Measurements from ENCODE around the gene HEATR5A. TPM values are rescaled to one million over a fixed set of nuclear protein-coding genes. Genes with fewer than 3 reads are reported as not detected.
A peak's percentile ranks its signal among the peaks of the same experiment; 100 is the strongest.

HEATR5A gene
- total and polyA plus RNA-seq, 2 of the 13 experiments (the other 11 are each of a cell fraction or from before 2014, with no cell fraction given), result 36.4 to 105 TPM

DNA sequence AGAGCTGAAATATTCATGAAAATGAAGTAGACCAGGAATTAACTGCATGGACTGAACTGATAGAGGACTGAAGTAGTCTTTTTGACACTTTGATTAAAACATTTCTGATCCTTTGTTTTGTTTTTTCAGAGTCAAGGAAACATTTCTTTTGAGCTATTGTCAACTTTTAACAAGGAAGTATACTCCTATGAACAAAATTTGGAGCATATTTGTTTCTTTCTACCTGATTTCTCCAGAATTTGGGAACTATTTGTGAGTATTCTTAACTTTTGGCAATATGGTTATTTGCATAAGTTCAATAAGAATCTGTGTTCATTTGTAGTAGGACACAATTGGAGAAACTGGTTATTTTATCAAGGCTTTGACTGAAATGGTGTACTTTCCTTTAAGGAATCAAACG lies 141.5 kb downstream of the HEATR5A start (continued):
- no peak for TF ChIP-seq NFE2 (CRISPR knock-in tag; IDR thresholded peaks at IDR 0.05)
- TF ChIP-seq ZNF644 (CRISPR knock-in tag; IDR thresholded peaks at IDR 0.05; ENCODE audit: low read depth), result no peak
- TF ChIP-seq DNMT3B (CRISPR knock-in tag; conservative IDR thresholded peaks at IDR 0.05), result no peak
- TF ChIP-seq ZSCAN29 (CRISPR knock-in tag; conservative IDR thresholded peaks at IDR 0.05), result 0 out of 2 replicates have a peak, but pooled peaks have one; percentile 19
- no peak for TF ChIP-seq PAF1 (CRISPR knock-in tag; IDR thresholded peaks at IDR 0.05)
- TF ChIP-seq, protein P1, sequence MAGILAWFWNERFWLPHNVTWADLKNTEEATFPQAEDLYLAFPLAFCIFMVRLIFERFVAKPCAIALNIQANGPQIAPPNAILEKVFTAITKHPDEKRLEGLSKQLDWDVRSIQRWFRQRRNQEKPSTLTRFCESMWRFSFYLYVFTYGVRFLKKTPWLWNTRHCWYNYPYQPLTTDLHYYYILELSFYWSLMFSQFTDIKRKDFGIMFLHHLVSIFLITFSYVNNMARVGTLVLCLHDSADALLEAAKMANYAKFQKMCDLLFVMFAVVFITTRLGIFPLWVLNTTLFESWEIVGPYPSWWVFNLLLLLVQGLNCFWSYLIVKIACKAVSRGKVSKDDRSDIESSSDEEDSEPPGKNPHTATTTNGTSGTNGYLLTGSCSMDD (CRISPR knock-in tag; IDR thresholded peaks at IDR 0.05), result no peak
- TF ChIP-seq, protein P2, sequence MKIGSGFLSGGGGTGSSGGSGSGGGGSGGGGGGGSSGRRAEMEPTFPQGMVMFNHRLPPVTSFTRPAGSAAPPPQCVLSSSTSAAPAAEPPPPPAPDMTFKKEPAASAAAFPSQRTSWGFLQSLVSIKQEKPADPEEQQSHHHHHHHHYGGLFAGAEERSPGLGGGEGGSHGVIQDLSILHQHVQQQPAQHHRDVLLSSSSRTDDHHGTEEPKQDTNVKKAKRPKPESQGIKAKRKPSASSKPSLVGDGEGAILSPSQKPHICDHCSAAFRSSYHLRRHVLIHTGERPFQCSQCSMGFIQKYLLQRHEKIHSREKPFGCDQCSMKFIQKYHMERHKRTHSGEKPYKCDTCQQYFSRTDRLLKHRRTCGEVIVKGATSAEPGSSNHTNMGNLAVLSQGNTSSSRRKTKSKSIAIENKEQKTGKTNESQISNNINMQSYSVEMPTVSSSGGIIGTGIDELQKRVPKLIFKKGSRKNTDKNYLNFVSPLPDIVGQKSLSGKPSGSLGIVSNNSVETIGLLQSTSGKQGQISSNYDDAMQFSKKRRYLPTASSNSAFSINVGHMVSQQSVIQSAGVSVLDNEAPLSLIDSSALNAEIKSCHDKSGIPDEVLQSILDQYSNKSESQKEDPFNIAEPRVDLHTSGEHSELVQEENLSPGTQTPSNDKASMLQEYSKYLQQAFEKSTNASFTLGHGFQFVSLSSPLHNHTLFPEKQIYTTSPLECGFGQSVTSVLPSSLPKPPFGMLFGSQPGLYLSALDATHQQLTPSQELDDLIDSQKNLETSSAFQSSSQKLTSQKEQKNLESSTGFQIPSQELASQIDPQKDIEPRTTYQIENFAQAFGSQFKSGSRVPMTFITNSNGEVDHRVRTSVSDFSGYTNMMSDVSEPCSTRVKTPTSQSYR (CRISPR knock-in tag; IDR thresholded peaks at IDR 0.05; ENCODE audit: borderline replicate concordance), result no peak
- no peak for TF ChIP-seq GZF1 (CRISPR knock-in tag; IDR thresholded peaks at IDR 0.05)
- TF ChIP-seq ARNT2 (CRISPR knock-in tag; IDR thresholded peaks at IDR 0.05; ENCODE audit: low read depth), result no peak
- TF ChIP-seq, protein P3, sequence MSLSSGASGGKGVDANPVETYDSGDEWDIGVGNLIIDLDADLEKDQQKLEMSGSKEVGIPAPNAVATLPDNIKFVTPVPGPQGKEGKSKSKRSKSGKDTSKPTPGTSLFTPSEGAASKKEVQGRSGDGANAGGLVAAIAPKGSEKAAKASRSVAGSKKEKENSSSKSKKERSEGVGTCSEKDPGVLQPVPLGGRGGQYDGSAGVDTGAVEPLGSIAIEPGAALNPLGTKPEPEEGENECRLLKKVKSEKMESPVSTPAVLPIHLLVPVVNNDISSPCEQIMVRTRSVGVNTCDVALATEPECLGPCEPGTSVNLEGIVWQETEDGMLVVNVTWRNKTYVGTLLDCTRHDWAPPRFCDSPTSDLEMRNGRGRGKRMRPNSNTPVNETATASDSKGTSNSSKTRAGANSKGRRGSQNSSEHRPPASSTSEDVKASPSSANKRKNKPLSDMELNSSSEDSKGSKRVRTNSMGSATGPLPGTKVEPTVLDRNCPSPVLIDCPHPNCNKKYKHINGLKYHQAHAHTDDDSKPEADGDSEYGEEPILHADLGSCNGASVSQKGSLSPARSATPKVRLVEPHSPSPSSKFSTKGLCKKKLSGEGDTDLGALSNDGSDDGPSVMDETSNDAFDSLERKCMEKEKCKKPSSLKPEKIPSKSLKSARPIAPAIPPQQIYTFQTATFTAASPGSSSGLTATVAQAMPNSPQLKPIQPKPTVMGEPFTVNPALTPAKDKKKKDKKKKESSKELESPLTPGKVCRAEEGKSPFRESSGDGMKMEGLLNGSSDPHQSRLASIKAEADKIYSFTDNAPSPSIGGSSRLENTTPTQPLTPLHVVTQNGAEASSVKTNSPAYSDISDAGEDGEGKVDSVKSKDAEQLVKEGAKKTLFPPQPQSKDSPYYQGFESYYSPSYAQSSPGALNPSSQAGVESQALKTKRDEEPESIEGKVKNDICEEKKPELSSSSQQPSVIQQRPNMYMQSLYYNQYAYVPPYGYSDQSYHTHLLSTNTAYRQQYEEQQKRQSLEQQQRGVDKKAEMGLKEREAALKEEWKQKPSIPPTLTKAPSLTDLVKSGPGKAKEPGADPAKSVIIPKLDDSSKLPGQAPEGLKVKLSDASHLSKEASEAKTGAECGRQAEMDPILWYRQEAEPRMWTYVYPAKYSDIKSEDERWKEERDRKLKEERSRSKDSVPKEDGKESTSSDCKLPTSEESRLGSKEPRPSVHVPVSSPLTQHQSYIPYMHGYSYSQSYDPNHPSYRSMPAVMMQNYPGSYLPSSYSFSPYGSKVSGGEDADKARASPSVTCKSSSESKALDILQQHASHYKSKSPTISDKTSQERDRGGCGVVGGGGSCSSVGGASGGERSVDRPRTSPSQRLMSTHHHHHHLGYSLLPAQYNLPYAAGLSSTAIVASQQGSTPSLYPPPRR (CRISPR knock-in tag; IDR thresholded peaks at IDR 0.05; ENCODE audit: borderline replicate concordance), result 0 out of 2 replicates have a peak, but pooled peaks have one; percentile 19
- TF ChIP-seq ZBTB21 (CRISPR knock-in tag; IDR thresholded peaks at IDR 0.05), result no peak
- TF ChIP-seq, protein P4, sequence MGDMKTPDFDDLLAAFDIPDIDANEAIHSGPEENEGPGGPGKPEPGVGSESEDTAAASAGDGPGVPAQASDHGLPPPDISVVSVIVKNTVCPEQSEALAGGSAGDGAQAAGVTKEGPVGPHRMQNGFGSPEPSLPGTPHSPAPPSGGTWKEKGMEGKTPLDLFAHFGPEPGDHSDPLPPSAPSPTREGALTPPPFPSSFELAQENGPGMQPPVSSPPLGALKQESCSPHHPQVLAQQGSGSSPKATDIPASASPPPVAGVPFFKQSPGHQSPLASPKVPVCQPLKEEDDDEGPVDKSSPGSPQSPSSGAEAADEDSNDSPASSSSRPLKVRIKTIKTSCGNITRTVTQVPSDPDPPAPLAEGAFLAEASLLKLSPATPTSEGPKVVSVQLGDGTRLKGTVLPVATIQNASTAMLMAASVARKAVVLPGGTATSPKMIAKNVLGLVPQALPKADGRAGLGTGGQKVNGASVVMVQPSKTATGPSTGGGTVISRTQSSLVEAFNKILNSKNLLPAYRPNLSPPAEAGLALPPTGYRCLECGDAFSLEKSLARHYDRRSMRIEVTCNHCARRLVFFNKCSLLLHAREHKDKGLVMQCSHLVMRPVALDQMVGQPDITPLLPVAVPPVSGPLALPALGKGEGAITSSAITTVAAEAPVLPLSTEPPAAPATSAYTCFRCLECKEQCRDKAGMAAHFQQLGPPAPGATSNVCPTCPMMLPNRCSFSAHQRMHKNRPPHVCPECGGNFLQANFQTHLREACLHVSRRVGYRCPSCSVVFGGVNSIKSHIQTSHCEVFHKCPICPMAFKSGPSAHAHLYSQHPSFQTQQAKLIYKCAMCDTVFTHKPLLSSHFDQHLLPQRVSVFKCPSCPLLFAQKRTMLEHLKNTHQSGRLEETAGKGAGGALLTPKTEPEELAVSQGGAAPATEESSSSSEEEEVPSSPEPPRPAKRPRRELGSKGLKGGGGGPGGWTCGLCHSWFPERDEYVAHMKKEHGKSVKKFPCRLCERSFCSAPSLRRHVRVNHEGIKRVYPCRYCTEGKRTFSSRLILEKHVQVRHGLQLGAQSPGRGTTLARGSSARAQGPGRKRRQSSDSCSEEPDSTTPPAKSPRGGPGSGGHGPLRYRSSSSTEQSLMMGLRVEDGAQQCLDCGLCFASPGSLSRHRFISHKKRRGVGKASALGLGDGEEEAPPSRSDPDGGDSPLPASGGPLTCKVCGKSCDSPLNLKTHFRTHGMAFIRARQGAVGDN (CRISPR knock-in tag; IDR thresholded peaks at IDR 0.05), result no peak
- no peak for TF ChIP-seq JUND (CRISPR knock-in tag; IDR thresholded peaks at IDR 0.05)
- no peak for TF ChIP-seq ZNF567 (CRISPR knock-in tag; IDR thresholded peaks at IDR 0.05; ENCODE audit: borderline replicate concordance)
- TF ChIP-seq TOPORS (CRISPR knock-in tag; IDR thresholded peaks at IDR 0.05), result peak; percentile 95
